HEK293T (cell line): Measurements from ENCODE around the gene MICAL2.

ENCODE experiments used
- CTCF ChIA-PET: fragments of 350-600 bp; formaldehyde crosslinking; extraction: SDS; loops from one replicate; lab custom pipeline; 2021; ENCODE audit warnings: antibody characterized with exemption, inconsistent platforms; lab: Yijun Ruan, JAX
- POLR2A ChIA-PET: fragments of 350-600 bp; formaldehyde crosslinking; extraction: SDS; loops from one replicate; lab custom pipeline; 2020; ENCODE audit warnings: antibody characterized with exemption, inconsistent platforms; lab: Yijun Ruan, JAX
- DNase-seq: peaks from one replicate; pipeline ENCODE4 v3.0.0; 2012; ENCODE audit warnings: mixed read lengths; ENCODE audit errors: extremely low spot score
- ARNT ChIP-seq: fragments of 450-650 bp; IDR thresholded peaks from 2 replicates; pipeline ENCODE4 v1.6.1; 2017; ENCODE audit warnings: mild to moderate bottlenecking
- BHLHE40 ChIP-seq: fragments of 450-650 bp; IDR thresholded peaks from 2 replicates; pipeline ENCODE4 v1.6.1; 2016; ENCODE audit warnings: mild to moderate bottlenecking, moderate library complexity, borderline replicate concordance
- CTBP1 ChIP-seq: fragments of 450-650 bp; IDR thresholded peaks from 2 replicates; pipeline ENCODE4 v1.6.1; 2016; ENCODE audit warnings: borderline replicate concordance
- ELF4 ChIP-seq: fragments of 450-650 bp; IDR thresholded peaks from 2 replicates; pipeline ENCODE4 v1.6.1; 2017; ENCODE audit warnings: antibody characterized with exemption
- FOXA1 ChIP-seq: fragments of 450-650 bp; IDR thresholded peaks from 2 replicates; pipeline ENCODE4 v1.6.1; 2016; ENCODE audit warnings: mild to moderate bottlenecking
- FOXK2 ChIP-seq: fragments of 450-650 bp; IDR thresholded peaks from 2 replicates; pipeline ENCODE4 v1.6.1; 2016; ENCODE audit warnings: mild to moderate bottlenecking
- FOXM1 ChIP-seq: fragments of 450-650 bp; IDR thresholded peaks from 2 replicates; pipeline ENCODE4 v1.6.1; 2017; ENCODE audit warnings: mild to moderate bottlenecking, borderline replicate concordance
- HDGF ChIP-seq: fragments of 450-650 bp; IDR thresholded peaks from 2 replicates; pipeline ENCODE4 v1.6.1; 2017; ENCODE audit warnings: antibody characterized with exemption, borderline replicate concordance
- L3MBTL2 ChIP-seq: fragments of 450-650 bp; conservative IDR thresholded peaks from 2 replicates; pipeline ENCODE4 v1.6.1; 2016; ENCODE audit warnings: mild to moderate bottlenecking
- LEF1 ChIP-seq: fragments of 450-650 bp; IDR thresholded peaks from 2 replicates; pipeline ENCODE4 v1.6.1; 2017; ENCODE audit warnings: mild to moderate bottlenecking, borderline replicate concordance
- NFRKB ChIP-seq: fragments of 450-650 bp; IDR thresholded peaks from 2 replicates; pipeline ENCODE4 v1.6.1; 2016; ENCODE audit warnings: mild to moderate bottlenecking, moderate library complexity
- SP1 ChIP-seq: fragments of 450-650 bp; IDR thresholded peaks from 2 replicates; pipeline ENCODE4 v1.6.1; 2017
- SUZ12 ChIP-seq: fragments of 450-650 bp; IDR thresholded peaks from 2 replicates; pipeline ENCODE4 v1.6.1; 2016; ENCODE audit warnings: mild to moderate bottlenecking
- TARDBP ChIP-seq: fragments of 450-650 bp; IDR thresholded peaks from 2 replicates; pipeline ENCODE4 v1.6.1; 2016
- ZNF384 ChIP-seq: fragments of 450-650 bp; IDR thresholded peaks from 2 replicates; pipeline ENCODE4 v1.6.1; 2016
- TF ChIP-seq, protein P1 (sequence below): fragments of 450-650 bp; IDR thresholded peaks from 2 replicates; pipeline ENCODE4 v1.6.1; 2016

Gene MICAL2

DNA sequence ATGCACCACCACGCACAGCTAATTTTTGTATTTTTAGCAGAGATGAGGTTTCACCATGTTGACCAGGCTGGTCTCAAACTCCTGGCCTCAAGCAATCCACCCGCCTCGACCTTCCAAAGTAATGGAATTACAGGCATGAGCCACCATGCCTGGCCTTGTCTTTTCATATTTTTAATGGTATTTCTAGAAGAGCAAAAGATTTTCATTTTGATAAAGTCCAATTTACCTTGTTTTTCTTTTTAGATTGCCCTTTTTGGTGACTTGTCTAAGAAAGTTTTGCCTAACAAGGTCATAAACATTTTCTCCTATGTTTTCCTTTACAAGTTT is 45.5 kb upstream of the MICAL2 start:
- no peak for DNase-seq
- TF ChIP-seq CTBP1 (no peak), ZNF384 (no peak), LEF1 (no peak), FOXA1 (no peak), SUZ12 (no peak), SP1 (no peak), BHLHE40 (no peak), ARNT (no peak), HDGF (no peak)
- TF ChIP-seq, protein P1, sequence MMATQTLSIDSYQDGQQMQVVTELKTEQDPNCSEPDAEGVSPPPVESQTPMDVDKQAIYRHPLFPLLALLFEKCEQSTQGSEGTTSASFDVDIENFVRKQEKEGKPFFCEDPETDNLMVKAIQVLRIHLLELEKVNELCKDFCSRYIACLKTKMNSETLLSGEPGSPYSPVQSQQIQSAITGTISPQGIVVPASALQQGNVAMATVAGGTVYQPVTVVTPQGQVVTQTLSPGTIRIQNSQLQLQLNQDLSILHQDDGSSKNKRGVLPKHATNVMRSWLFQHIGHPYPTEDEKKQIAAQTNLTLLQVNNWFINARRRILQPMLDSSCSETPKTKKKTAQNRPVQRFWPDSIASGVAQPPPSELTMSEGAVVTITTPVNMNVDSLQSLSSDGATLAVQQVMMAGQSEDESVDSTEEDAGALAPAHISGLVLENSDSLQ: no peak
- ChIA-PET CTCF (no interaction called here), POLR2A (no interaction called here)

DNA sequence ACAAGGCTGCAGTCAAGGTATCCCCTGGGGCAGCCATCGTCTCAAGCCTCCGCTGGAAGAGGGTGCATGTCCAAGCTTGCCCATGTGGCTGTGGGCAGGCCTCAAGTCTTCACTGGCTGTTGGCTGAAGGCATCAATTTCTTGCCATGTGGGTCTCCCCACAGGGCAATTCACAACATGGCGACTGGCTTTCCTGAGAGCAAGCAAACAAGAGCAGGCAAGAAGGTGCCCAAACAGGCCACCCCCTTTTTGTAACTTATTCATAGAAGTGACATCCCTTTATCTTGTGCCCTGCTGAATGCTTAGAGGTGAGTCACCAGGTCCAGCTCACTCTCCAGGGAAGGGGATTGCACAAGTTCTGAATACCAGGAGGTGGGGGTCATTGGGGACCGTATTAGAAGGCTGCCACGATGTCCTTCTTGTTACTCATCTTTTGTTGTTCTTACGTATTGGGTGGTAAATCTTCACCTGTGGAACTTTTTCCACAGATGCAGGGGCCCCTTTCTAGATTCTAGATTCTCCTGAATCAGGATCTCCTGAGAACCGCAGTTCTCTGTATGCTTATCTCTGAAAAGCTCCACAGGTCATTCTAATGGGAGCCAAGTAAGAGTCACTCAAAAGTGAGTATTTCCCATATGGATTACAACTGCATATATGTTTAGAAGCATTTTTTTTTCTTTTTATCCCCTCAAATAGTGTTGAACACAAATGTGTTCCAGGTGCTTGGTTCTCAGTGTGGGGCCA is 44.2 kb upstream of the MICAL2 start:
- POLR2A ChIA-PET: interaction anchor here (1.0 kb wide), 1 partner anchor 20 kb away, joined by 3 read pairs; no protein-coding TSS in a partner anchor

DNA sequence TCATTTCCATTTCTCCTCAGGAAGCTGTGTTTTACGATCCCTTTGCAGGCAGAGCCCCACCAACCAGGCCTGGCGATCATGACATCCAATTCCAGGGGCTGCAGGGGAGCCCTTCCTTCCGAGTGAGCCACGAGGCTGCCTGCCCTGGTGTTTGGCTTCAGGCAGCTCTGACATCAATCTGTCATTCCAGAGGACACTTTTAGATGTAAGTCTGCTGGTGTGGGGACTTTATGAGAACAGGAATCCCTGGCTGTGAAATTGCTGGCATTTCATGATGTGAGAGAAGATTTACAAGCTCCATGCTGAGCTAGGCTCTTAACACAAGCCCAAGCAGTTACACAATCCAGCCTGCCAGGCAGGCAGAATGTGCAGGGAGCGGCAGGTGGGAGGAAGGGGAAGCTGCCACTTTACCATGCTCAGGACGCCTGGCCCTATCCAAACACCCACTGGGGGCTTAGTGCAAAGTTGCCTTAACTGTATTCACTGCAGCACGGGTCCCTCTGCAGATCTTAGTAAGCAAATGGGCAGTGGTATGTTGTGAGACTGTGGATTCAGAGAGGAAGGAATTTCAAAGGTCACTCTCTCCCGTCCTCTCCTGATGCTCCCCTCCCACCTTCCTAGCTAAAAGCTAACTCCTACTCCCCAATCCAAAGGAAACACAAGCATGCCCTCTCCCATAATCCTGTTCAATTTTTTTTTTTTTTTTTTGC is 43.4 kb upstream of the MICAL2 start:
- ChIA-PET CTCF (interaction anchor here (0.5 to 1.4 kb wide), 6 partner anchors 19 to 784 kb away, joined by 3 to 5 read pairs (median 3); no protein-coding TSS in a partner anchor), POLR2A (interaction anchor here (0.9 to 1.0 kb wide), 2 partner anchors 19 to 215 kb away, joined by 3 read pairs; no protein-coding TSS in a partner anchor)
- TF ChIP-seq CTBP1 (peak; percentile 99), ARNT (peak; percentile 67), SUZ12 (no peak), FOXA1 (no peak), L3MBTL2 (peak; percentile 62), LEF1 (no peak), BHLHE40 (no peak), ZNF384 (0 out of 2 replicates have a peak, but pooled peaks have one; percentile 36), TARDBP (no peak)
- TF ChIP-seq, protein P1: peak; percentile 97
- peak; percentile 73 for DNase-seq

More for the DNA sequence above, 44.2 kb upstream of the MICAL2 start:
- TF ChIP-seq NFRKB (no peak), ELF4 (no peak), FOXM1 (no peak), BHLHE40 (no peak), HDGF (no peak), SUZ12 (no peak), L3MBTL2 (no peak), LEF1 (no peak), CTBP1 (no peak), ARNT (no peak), FOXA1 (no peak), ZNF384 (no peak), SP1 (no peak), TARDBP (no peak), FOXK2 (no peak)
- TF ChIP-seq, protein P1: no peak
- CTCF ChIA-PET: interaction anchor here (0.5 to 1.4 kb wide), 5 partner anchors 20 to 785 kb away, joined by 3 to 5 read pairs (median 3); no protein-coding TSS in a partner anchor
- no peak for DNase-seq

DNA sequence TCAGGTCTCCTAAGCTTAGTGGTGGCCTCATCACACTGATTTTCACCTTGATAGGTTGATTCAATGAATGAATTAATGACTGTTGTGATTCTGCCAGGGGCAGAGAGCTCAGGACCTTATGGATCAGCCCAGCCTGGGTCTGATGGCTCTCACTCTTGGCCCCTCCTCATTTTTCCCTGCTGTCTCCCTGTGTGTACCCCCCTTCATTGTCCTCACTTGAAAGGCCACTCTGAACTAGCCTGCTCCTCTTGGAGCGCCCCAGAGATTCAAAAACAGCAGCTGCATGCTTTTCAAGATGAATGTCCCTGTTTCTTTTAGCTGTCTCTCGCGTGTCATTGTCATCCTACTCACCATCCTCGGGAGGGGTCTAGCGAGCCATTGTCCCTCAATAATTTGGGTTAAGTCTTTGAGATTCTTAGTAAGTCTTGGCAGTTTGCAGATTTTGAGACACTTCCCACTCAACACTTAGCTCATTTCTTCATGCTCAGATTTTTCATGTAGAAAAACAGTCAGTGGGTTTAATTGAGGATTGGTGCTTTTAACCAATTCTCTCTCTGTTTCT is 42.5 kb upstream of the MICAL2 start:
- DNase-seq: no peak
- CTCF ChIA-PET: interaction anchor here (0.8 to 1.4 kb wide), 2 partner anchors 18 to 213 kb away, joined by 3 to 5 read pairs; no protein-coding TSS in a partner anchor
- POLR2A ChIA-PET: interaction anchor here (0.9 kb wide), 1 partner anchor 214 kb away, joined by 3 read pairs; no protein-coding TSS in a partner anchor
- no peak for TF ChIP-seq HDGF
- no peak for TF ChIP-seq TARDBP
- TF ChIP-seq L3MBTL2: no peak
- TF ChIP-seq NFRKB: no peak
- no peak for TF ChIP-seq ELF4
- no peak for TF ChIP-seq FOXA1
- TF ChIP-seq ZNF384: no peak
- no peak for TF ChIP-seq LEF1
- TF ChIP-seq, protein P1: no peak
- TF ChIP-seq FOXM1: no peak
- TF ChIP-seq ARNT: no peak
- no peak for TF ChIP-seq FOXK2
- no peak for TF ChIP-seq CTBP1
- no peak for TF ChIP-seq BHLHE40
- TF ChIP-seq SP1: no peak
- TF ChIP-seq SUZ12: no peak
